Stomach (tissue), 9 donors: ENCODE results near the gene CD109. TPM values are rescaled to one million over a fixed set of nuclear protein-coding genes. Genes with fewer than 3 reads are reported as not detected.
"Not testable (repeated sequence)": the region's sequence is repeated elsewhere in the genome, so short reads cannot be mapped to it uniquely, and the experiment has no call there.

ENCODE experiments used
- DNase-seq, 2 donors: peaks; one replicate each; pipeline versions ENCODE4 v3.0.0 to v3.0.0-alpha.2; 2013 to 2019
- H3K27ac ChIP-seq, 5 donors: fragments of 200-600 bp in 4 of 5; sonication (generic) in 4 of 5; one replicate each; pipeline ENCODE4 v1.5.1; 2013 to 2019; ENCODE audit warnings: mild to moderate bottlenecking in 1 of 5, moderate library complexity in 1 of 5
- H3K27me3 ChIP-seq, 3 donors: fragments of 200-600 bp; sonication (generic); one replicate each; pipeline ENCODE4 v1.5.1; 2017 to 2019; ENCODE audit warnings: mixed run types in 1 of 3
- H3K36me3 ChIP-seq, 4 donors: fragments of 200-600 bp; sonication (generic); 1 replicate in 3 of 4; 2 replicates in 1 of 4; pipeline ENCODE4 v1.5.1; 2016 to 2019
- H3K4me1 ChIP-seq, 4 donors: fragments of 200-600 bp; sonication (generic); one replicate each; pipeline ENCODE4 v1.5.1; 2016 to 2019
- H3K4me3 ChIP-seq, 4 donors: fragments of 200-600 bp; sonication (generic) in 3 of 4; one replicate each; pipeline ENCODE4 v1.5.1; 2016 to 2019; ENCODE audit warnings: mild to moderate bottlenecking in 1 of 4
- H3K9me3 ChIP-seq, 4 donors: fragments of 200-600 bp; sonication (generic); one replicate each; pipeline ENCODE4 v1.5.1; 2016 to 2019
- EP300 ChIP-seq: sonication (generic); formaldehyde crosslinking; IDR thresholded peaks from one replicate; pipeline ENCODE4 v1.6.1; 2017; ENCODE audit warnings: antibody characterized with exemption
- POLR2A ChIP-seq, 4 donors: fragments of 450-650 bp; IDR thresholded peaks; one replicate each; pipeline ENCODE4 v1.6.1; 2016; ENCODE audit warnings: antibody characterized with exemption in 4 of 4, control low read depth in 2 of 4, mild to moderate bottlenecking in 1 of 4, moderate library complexity in 1 of 4
- POLR2AphosphoS5 ChIP-seq, 3 donors: sonication (generic); formaldehyde crosslinking; IDR thresholded peaks; one replicate each; pipeline ENCODE4 v1.6.1; 2016; ENCODE audit warnings: antibody characterized with exemption in 3 of 3
- WGBS, 5 donors: extraction: QIAGEN DNeasy Blood & Tissue Kit in 3 of 5; methylation state at CpG; one replicate each; pipeline versions ENCODE4 v1.1.5 to v1.1.7; 2013 to 2018; 5-methylcytosine and 5-hydroxymethylcytosine counted together
- intact Hi-C: fragments of 100-400 bp; cut with DNase I; formaldehyde crosslinking; loops from one replicate; pipeline ENCODE4 v1.15.1; 2023; ENCODE audit warnings: low total_unique reads
- polyA plus RNA-seq, 3 donors: library from polyadenylated mRNA; stranded (reverse); fragments of 200-250 nt; gene quantifications; one replicate each; pipeline ENCODE4 v1.2.3, GENCODE V29; 2013
- total RNA-seq, 5 donors: library from RNA; depleted of rRNA; stranded (reverse); fragments of >200 nt; gene quantifications; one replicate each; pipeline versions ENCODE4 v1.1.0 to v1.2.3, GENCODE V29; 2014 to 2016
- TF ChIP-seq, protein P1 (sequence below), 7 experiments: fragments of 450-650 bp in 4 of 7; fragments of 200-600 bp in 3 of 7; sonication (generic) in 3 of 7; IDR thresholded peaks; one replicate each; pipeline ENCODE4 v1.5.1; 2016 to 2019; ENCODE audit warnings: antibody characterized with exemption in 7 of 7, control low read depth in 2 of 7, mild to moderate bottlenecking in 1 of 7
- donor health status: healthy with polysubstance abuse.
- donor health status: Bipolar disorder and iron deficiency.
- donor health status: healthy.

The CD109 gene
- total and polyA plus RNA-seq, 8 donors = 0.19 to 19.6 (median 1.2) TPM

DNA sequence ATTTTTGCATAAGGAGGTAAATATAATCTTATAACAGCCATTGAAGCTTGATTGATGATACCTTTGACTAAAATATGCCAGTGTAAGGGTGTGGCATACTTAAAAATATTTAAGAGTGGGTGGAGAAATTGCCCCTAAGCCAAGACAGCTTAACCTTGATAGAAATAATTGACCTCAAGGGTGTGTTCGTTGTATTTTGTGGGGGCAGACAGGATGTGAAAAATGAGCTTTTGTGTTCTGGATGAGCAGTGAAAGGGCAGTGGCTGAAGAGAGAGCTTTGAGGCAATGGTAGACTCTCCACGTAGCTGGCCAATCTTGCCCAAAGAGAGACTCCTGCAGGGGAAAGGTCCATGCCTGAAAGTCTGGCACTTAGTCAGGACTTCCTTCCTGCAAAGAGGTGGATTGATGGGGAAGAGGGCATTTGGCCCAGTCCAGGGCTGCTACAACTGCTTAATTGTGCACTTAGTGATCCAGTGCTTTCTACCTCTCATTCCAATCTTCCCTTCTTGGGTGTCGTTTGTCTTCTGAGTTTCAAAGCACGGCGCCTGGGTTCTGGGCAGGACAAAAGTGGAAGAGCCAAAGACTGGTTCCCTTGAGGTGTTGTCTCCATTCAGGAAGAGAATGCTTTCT is 15.6 kb upstream of the CD109 start:
- no peaks in the 10 kb centered on the region for H3K36me3 ChIP-seq
- no peaks in the 10 kb centered on the region for H3K27me3 ChIP-seq
- no peak overlapping the region for H3K27ac ChIP-seq
- H3K4me3 ChIP-seq = no peak overlapping the region
- WGBS, 5 donors = 50 to 66% (median 55%) methylated on average over 5 of the region's 5 CpGs
- no peak for DNase-seq
- intact Hi-C loops = no loop called here
- peaks cover 0 to 2% (median 0%) of the 10 kb centered on the region in 4 donors for H3K4me1 ChIP-seq
- TF ChIP-seq, protein P1, sequence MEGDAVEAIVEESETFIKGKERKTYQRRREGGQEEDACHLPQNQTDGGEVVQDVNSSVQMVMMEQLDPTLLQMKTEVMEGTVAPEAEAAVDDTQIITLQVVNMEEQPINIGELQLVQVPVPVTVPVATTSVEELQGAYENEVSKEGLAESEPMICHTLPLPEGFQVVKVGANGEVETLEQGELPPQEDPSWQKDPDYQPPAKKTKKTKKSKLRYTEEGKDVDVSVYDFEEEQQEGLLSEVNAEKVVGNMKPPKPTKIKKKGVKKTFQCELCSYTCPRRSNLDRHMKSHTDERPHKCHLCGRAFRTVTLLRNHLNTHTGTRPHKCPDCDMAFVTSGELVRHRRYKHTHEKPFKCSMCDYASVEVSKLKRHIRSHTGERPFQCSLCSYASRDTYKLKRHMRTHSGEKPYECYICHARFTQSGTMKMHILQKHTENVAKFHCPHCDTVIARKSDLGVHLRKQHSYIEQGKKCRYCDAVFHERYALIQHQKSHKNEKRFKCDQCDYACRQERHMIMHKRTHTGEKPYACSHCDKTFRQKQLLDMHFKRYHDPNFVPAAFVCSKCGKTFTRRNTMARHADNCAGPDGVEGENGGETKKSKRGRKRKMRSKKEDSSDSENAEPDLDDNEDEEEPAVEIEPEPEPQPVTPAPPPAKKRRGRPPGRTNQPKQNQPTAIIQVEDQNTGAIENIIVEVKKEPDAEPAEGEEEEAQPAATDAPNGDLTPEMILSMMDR (IDR thresholded peaks at IDR 0.05) = no peak
- TF ChIP-seq POLR2AphosphoS5 (IDR thresholded peaks at IDR 0.05) = no peak
- peaks cover 0 to 14% (median 5%) of the 10 kb centered on the region in 4 donors for H3K9me3 ChIP-seq

DNA sequence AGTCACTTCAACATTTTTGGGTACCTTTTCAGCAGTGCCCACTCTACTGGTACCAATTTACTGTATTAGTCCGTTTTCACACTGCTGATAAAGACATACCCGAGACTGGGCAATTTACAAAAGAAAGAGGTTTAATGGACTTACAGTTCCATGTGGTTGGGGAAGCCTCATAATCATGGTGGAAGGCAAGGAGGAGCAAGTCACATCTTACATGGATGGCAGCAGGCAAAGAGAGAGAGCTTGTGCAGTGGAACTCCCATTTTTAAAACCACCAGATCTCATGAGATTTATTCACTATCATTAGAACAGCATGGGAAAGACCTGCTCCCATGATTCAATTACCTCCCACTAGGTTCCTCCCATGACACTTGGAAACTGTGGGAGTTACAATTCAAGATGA is 12.4 kb upstream of the CD109 start:
- H3K27me3 ChIP-seq, H3K4me3 ChIP-seq, intact Hi-C loops, H3K27ac ChIP-seq, H3K4me1 ChIP-seq, H3K36me3 ChIP-seq, DNase-seq: not testable (repeated sequence)
- WGBS, 5 donors = 72 to 92% (median 85%) methylated on average over 2 of the region's 2 CpGs
- H3K9me3 ChIP-seq = peaks cover 0 to 14% (median 5%) of the 10 kb centered on the region in 4 donors

DNA sequence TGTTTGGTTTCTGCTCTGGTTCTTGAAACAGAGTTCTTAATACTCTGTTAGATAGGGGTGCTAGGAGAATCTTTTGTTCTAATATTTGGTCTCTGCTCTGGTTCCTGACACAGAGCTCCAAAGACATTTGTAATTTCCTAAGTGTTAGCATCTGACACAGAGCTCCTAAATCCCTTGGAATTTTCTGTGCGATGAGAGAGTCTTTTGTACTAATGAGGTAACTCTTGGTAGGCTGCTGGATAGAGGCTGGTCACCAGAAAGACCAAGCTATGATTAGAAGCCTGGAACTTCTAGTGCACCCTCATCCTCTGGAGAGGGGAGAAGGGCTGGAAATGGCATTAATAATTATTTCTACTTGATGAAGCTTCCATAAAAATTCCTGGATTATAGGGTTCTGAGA is 7.7 kb upstream of the CD109 start:
- intact Hi-C loops = no loop called here
- TF ChIP-seq POLR2AphosphoS5 (IDR thresholded peaks at IDR 0.05) = no peak
- no peak for TF ChIP-seq EP300
- TF ChIP-seq, protein P1 (IDR thresholded peaks at IDR 0.05) = no peak
- TF ChIP-seq POLR2A (IDR thresholded peaks at IDR 0.05) = no peak
- 62 to 82% (median 68%) methylated on average over 1 of the region's 1 CpG for WGBS, 5 donors
- Histone ChIP-seq H3K4me1 (no peaks in the 10 kb centered on the region), H3K4me3 (no peak overlapping the region), H3K27me3 (no peaks in the 10 kb centered on the region), H3K27ac (no peak overlapping the region), H3K9me3 (peaks cover 0 to 5% (median 4%) of the 10 kb centered on the region in 4 donors), H3K36me3 (no peaks in the 10 kb centered on the region)
- DNase-seq = no peak

DNA sequence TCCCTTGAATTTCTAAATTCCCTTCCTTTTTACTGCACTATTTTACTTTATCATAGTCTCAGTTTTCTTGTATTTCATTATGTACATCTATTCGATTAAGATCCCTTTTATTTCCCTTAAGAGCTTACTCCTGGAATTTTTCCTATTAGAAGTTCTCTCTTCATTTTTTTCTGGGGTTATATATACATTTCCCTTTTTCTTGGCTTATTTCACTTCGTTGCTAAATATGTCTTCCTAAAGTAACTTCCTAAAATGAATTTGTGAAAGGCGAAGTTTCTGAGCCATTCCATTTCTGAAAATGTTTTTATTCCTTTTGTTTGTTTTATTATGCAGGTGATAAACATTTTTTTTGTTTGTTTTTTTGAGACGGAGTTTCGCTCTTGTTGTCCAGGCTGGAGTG is 5.9 kb upstream of the CD109 start:
- H3K9me3 ChIP-seq = no peaks in the 10 kb centered on the region
- TF ChIP-seq, protein P1 (IDR thresholded peaks at IDR 0.05) = no peak
- TF ChIP-seq POLR2AphosphoS5 (IDR thresholded peaks at IDR 0.05) (no peak), POLR2A (IDR thresholded peaks at IDR 0.05) (no peak), EP300 (no peak)
- DNase-seq = no peak
- H3K27me3 ChIP-seq = no peaks in the 10 kb centered on the region
- WGBS, 5 donors = 73 to 88% (median 76%) methylated on average over 5 of the region's 5 CpGs
- no peak overlapping the region for H3K4me3 ChIP-seq
- no peak overlapping the region for H3K27ac ChIP-seq
- no peaks in the 10 kb centered on the region for H3K36me3 ChIP-seq
- H3K4me1 ChIP-seq = peaks cover 0 to 3% (median 0%) of the 10 kb centered on the region in 4 donors
- intact Hi-C loops = no loop called here

DNA sequence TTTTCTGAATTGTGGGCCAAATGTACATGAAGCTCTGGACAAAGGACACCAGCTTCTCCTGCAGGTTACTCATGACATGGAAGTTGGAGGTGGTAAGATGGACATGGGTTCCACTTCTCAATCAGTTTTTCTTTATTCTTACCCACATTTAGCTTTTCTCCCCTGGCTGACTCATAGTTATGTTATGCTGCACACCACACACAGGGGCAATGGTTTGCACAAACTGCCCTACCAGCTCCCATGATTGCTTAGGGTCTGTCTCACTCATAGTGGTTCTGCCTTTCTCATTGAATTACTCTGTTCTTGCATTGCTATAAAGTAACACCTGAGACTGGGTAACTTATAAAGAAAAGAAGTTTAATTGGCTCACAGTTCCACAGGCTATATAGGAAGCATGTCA is 4.5 kb upstream of the CD109 start:
- intact Hi-C loops = no loop called here
- H3K9me3 ChIP-seq = no peaks in the 10 kb centered on the region
- TF ChIP-seq, protein P1 (IDR thresholded peaks at IDR 0.05) = no peak
- no peak overlapping the region for H3K4me3 ChIP-seq
- H3K27ac ChIP-seq = no peak overlapping the region
- H3K4me1 ChIP-seq = peaks cover 6 to 15% (median 10%) of the 10 kb centered on the region in 4 donors
- no peaks in the 10 kb centered on the region for H3K36me3 ChIP-seq
- peaks cover 0 to 6% (median 6%) of the 10 kb centered on the region in 3 donors for H3K27me3 ChIP-seq
- no peak for DNase-seq
